Hippocampal formation (tissue), 2 donors: ENCODE data around the gene MSI2.
A peak's percentile ranks its signal among the peaks of the same experiment; 100 is the strongest.

Experiments used
- DNase-seq, 2 donors: peaks; one replicate each; lab custom pipeline; 2025; lab: John Stamatoyannopoulos, UW

Gene MSI2

DNA sequence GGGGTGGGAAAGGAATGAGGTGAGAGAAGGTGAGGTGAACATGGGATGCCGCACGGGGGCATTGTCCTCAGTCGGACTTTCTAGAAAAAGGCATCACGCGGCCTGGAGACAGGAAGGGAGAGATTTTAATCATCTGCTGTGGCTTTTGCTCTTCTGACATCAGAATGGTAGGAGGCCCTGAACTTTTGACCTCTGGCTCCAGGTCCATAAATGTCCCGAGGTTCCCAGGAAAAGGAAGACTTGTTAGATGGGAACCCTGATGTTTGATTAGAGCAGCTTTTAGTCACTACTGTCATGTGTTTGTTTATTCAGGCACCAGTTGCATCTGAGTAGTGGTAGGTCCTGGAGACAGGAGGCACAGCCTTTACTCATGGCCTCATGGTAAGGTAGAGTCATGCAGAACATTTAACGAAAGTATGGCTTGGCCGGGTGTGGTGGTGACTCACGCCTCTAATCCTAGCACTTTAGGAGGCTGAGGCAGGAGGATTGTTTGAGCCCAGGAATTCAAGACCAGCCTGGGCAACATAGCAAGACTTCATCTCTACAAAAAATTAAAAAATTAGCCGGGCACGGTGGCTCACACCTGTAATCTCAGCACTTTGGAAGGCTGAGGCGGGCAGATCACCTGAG lies 203.1 kb downstream of the MSI2 start:
- DNase-seq, result no peak

DNA sequence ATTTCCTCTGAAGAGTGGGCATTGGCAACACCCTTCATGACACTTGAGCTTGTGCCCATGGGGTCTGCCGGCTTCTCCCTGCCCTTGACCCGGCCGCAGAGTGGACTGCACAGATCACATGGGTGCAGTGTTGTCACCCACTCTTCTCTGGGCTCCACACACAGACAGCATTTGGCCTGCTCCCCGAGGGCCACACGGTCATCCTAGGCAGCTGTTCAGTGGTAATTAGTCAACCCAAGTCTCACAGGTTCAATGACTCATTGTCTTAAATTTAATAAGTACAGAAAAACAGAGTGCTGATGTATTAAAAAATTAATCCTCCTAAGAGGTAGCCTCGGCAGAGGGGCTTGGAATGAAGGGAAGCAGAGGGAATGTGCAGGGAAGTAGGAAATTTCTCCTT lies 204.8 kb downstream of the MSI2 start:
- DNase-seq, result no peak

DNA sequence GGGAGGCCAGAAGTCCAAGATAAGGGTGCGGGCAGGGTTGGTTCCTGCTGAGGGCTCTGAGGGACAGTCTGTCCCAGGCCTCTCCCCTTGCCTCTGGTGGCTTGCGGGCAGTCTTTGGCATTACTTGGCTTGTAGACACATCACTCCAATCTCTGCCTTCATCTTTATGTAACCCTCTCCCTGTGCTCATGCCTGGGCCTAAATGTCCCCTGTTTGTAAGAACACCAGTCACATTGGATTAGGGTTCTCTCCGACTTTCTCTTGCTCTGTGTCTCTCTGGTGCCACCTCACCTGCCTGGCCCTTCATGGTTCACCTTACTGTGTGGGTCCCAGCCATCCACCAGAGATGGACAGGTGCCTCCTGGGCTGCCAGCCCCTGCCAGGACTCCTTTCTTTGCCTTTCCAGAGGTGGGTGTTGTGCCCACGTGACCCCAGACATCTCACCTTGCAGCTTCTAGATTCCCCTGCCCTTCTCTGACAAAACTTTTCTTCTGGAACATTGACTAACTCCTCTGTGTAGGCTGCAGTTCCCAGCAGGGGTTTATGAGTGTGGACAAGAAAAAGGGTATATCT lies 205.8 kb downstream of the MSI2 start:
- DNase-seq, result no peak

DNA sequence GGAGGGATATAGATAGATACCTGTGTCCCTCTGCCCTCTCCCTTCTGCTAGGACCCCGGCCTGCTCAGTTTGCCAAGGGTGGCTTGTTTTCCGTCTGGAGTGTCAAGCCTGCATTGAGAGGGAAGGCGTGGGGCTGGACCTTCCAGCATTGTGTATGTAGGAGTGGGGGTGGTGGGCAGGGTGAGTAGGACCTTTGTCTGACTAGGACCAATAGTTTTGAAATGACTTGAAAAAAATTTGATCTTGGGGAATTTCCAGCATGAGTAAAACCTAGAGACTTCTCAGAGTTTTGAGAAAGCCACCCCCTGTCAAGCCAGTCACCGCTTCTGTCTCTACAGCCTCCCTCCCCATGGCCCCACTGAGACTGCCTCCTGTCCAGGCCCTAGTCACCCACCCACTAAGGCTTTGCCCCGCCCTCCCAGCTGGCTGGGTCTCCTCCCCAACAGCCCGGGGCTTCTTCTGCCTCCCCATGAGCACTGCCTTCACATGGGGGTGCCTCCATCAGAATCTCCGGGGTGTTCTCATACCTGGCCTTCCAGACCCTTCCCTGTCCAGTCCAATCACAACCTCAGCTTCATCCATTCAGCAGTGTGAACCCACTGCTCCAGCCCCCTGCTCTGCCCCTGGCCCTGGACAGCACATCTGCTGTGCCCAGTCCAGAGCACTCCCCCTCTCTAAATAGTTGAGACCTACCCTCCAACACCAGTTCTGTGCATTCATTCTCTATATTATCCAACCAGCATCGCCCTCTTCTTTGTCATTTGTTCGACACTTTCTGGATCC lies 207.0 kb downstream of the MSI2 start:
- no peak for DNase-seq

DNA sequence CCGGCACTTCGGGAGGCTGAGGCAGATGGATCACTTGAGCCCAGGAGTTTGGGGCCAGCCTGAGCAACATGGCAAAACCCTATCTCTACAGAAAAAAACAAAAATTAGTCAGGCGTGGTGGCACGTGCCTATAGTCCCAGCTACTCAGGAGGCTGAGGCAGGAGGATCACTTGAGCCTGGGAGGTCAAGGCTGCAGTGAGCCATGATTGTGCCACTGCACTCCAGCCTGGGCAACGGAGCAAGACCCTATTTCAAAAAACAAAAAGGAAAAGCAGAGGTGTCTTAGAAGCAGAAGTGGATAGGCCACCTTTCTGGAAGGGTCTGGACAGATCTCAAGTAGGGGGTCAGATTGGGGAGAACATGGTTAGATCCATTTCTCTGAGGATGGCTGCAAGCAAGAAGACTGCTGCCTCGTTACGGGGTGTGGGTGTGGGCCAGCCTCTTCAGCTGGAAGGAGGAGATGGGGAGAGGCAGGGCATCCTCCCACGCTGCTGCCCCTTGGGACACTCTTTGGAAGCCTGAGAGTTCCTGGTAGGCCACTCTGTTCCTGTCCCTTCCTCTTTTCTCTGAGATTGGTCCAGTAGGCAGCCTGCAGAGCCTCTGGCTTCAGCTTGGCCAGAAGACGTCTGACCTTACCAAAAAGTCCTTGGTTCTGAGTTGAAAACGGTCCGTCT lies 208.0 kb downstream of the MSI2 start:
- DNase-seq, result no peak

DNA sequence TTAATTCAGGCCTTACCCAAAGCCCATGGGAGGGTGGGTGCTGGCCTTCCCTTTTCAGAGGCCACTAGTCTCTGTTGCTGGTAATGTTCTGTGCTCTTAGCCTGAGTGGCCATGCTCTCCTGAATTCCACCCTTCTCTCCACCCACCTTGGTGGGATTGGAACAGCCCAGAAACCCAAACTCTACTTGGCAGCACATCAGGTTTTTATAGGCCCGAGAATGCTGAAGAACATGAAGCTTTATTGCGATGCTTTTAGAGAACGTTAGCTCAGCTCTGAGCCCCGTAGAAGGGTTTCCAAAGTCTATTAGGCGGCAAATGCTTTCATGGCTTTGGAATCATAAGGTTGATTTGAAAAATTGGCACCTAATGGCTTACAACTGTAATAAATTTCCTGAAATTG lies 209.3 kb downstream of the MSI2 start:
- no peak for DNase-seq

DNA sequence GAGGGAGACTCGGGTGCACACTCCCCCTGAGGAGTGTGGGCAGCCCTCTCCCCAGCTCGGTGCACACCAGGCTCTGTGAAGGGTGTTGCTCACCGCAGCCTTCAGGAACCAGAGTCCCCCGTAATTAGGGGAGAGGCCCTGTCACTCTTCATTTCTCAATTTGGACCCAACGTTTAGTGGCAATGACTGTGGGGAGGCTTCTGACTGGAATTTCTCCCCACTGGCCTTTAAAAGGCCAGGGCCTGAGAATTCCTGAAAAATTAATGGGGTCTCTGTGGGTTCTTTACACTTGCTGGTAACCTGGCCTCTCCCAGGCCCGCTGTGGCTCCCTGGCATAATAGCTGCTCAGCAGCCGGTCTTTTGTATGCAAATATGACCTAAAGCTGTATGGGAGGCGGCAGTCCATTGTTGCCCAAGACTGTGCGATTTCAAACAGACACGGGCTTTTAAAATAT lies 209.7 kb downstream of the MSI2 start:
- DNase-seq, result no peak

DNA sequence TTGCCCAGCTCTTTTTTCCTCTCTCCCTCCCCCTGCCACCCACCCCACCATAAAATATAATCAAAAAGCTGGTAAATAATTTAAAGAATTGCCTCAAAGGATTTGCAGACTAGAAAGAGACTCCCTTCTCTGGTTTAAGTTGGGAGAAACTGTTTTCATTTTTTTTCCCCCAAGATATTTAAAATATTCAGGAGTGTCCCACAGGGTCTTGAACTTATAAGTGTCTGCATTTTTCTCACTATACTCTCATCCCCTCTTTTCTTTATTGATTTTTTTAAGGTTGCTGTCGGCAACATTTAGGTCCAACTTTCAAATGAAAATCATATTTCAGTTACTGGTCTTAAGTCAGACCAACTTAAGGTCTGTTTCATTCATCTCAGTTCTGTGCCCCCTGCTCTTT lies 210.2 kb downstream of the MSI2 start:
- no peak for DNase-seq

DNA sequence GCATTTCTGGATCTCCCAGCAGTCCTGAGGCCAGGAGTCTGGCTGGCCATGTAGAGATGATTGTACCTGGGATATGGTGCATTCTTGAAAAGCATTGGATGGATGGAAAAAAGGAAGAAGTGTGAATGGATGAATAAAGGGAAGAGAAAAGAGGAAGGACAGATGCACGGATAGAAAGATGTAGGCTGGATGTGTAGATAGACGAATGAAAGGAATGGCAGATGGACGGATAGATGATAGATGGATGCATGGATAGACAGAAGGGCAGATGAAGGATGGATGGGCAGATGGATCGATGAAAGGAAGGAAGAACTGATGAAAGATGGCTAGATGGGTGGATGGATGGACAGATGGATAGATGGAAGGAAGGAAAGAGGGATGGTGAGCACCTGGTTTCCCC lies 210.9 kb downstream of the MSI2 start:
- DNase-seq, result no peak

DNA sequence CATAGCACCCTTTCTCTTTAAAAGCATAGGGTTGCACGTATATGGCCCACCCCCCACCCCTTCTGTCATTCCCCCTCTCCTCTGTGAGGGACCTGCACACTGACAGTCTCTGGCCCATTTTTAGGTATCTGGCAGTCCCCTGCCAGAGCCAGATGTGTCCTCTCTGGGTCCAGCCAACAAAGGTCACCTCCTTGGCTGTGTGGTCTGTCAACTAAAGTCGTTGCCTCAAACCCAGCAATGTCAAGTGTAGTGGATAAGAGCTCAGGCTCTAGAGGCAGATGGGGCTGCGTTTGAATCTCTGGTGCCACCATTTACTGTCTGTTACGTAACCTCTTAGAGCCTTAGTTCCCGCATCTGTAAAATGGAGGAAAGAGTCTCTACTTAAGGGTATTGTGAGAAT lies 211.5 kb downstream of the MSI2 start:
- no peak for DNase-seq

DNA sequence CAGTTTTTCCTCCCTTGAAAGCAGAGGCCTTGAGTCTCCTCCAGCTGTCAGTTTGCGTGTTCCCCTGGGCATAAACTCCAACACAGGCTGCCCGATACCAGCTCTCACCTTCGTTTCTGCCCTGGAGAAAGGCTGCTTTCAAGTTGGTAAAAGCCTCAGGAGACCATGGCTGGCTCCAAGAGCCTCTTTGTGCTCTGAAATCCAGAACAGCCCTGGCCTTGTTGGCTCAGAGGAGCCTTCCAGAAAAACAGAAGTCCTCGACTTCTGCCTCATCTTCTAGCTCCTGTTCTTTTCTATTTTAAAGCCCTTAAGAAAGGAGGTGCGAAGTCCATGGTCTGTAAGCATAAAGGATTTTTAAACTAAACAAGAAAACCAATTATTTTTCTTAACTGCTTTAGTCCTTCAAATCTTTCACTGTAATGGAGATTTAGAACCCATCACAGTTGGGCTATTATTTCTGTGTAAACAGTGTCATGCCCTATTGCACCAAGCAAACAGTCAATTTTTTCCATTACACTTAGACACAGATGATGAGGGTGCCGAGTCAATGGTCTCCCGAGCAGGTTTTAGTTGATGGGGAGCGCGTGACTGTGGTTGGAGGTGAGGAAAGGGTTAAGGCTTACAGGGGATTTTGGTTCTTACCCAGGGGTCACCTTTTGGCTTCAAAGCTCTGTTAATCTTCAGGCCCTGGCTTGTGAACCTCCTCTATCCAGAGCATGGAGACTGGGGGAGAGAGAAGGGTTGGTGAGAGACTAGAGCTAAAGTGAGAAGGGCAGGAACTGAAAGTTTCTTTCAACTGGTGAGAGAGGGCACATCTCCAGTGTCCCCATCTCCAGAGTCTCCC lies 212.8 kb downstream of the MSI2 start:
- DNase-seq, result no peak

DNA sequence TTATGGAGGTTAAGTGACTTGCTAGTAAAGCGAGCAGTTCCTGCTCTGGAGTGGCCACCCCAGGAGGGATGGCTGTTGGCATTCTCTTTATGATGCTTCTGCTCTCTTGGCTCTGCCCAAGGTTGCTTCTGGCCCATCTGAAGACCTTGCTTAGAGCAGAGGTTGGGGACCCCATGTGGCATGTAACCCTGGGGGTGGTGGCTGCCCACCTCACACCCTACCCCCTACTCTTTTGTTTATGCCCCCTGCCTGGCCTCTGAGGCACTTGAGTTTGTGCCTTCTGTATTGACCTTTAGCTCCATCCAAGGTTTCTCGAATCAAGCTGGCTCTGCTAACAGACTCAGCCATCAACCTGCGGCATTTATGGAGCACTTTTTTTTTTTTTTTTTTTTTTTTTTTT lies 214.6 kb downstream of the MSI2 start:
- no peak for DNase-seq

DNA sequence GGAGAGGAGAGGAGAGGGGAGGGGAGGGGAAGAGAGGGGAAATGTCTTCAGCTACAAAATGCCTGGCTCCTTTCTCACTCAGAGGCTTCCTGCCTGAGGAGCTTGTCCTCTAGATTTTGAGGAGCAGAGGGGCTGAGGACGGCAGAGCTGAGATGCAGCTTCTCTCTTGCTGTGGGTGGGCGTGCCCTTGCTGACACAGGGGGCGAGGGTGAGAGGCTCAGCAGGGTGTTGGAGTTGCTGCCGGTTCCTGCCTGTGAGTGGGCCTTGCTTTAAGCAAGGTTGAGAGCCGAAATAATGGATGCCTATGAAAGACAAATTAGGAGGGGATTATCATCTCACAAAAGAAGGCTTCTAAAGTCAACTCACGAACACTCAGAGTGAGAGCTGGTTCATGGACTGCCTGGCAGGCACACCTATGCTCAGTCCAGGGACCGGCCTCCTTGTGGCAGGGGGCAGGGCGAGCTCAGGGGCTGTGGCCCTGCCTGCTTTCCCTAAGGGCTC lies 215.6 kb downstream of the MSI2 start:
- no peak for DNase-seq

DNA sequence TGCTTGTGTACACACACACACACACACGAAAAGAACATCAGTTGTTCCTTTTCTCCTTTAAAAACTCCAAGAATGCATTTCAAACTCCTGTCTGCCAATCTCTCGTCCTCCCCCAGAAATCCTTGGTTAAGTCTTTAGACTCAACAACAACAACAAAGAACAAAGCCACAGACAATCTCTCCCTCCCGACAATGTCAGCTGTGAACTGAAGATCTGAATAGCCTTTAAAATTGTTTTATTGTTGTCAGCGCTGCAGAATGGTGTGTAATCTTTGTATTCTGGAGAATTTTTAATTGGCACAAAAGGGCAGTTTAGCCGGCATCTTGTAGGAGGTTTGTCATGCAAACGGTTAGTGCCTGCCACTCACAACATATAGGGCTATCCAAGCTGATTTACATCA lies 219.5 kb downstream of the MSI2 start:
- peak in 1 of 2 donors; percentile 41 for DNase-seq

DNA sequence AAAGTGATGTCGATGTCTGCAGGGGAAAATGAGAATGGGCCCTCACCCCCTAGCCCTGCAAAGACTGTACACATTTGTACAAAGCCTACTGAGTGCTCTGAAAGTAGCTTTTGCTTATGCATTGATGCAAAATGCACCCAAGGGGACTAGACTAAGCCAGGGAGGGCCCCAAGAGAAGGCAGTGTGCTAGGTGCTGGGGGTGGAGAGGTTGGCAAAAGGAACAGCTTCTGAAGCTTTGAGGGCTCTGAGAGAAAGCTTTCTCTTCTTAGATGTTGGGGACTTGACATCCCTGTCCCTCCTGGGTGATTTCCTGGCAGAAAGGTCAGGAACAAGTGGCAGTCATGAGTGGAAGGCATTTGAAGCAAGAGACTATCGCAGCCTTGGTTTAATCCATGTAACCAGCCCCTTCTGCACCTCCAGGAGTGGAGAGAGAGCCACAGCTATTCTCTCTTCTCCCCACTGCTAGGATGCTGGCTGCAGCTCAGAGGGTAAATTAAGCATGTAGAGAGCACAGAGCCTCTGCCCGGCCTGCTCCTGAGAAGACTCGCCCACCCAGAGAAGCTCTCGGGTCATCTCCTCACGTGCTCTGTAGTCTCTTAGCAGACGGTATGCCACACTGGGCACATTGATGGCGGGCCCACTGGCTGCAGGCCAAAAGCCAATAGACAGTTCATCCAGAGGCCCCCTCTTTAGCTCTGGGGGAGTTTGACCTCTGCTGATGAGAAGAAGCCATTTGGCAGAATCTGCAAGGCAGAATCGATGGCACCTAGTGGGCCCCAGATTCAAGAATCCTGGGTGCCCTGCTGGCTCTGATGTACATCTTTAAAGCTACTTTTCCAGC lies 221.4 kb downstream of the MSI2 start:
- DNase-seq, result no peak

DNA sequence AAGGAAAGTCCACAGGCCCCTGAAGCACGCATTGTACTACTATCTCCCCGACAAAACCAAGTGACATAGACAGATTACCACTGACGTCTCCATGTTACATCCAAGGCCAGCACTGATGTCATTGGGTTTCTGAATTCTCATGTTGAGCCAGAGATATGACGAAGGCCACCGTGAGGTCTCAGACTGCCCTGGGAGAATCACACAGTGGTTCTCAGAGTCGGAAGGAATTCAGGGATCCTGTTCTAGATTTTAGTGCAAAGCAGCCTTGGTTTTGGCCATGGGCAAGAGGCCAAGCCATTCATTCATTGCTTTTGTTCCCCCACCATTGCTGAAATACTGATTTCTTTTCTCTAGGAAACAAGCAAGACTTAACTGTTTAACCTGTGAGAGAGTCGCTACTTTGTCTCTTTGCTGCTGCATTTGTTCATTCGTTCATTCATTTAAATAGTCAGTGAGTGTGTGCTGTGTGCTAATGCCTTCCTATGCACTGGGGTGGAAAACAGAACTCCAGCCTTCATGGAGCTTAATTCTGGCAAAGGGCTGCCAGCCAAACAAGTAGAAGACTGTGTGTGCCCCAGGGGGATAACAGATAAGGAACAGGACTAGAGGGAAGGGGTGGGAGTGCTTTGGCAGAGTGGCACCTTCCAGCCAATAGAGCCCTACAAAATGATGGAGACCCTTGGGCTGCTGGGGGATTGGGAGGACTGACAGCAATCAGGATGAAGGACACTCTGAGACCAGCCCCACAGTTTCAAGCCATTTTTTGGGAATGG lies 222.3 kb downstream of the MSI2 start:
- no peak for DNase-seq

DNA sequence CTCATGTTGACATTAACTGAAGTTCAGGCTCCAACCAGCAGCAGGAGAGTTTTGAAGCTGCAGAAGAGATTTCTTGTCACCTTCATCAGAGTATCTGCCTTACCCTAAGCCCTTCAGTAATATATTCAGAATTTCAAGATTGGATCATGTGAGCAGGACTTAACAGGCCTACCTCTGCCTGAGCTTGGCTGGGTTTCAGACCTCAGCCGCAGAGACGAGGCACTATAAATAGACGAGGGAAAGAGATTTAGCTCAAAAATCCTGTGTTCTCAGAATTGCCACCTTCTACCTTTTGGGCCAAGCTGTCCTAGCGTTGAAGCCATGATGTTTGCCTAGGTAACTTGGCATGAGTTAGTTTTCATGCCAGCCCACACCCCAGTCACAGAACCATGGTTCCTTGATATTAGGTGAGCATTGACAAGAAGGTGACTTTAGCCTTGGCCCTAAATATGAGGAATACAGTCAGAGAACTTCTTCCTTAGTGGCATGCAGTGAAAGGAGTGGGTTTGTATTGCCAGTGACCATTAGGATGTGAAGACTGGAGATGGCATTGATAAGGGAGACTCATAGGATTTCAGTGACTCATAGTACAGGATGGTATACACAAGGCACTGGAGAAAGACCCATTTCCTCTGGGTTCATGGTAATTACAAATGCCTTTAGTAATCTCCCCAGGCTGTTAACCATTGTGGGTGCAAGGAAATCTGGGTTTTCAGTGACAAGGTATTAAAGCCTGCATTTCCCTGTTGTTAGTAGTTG lies 224.3 kb downstream of the MSI2 start:
- no peak for DNase-seq

DNA sequence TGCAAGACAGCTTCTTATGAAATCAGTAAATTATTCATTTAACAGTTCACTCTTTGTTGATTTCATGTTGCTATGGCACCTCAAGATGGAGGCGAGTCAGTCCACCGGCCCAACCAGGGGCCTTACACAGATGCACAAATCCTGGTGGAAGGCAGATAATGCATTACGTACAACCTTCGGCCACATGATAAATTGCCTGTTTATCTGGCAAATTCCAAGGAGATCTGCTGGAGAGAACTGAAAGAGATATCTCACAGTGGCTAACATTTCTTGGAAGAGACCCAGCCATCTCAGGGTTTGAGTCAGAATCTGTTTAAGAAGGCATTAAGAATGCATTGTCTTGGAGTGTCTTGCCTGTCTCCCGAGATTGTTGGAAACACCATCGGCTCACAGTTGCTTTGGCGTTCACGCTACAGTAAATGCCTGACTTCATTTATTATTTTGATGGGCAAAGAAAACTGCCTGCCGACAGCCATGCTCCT lies 225.6 kb downstream of the MSI2 start:
- no peak for DNase-seq

DNA sequence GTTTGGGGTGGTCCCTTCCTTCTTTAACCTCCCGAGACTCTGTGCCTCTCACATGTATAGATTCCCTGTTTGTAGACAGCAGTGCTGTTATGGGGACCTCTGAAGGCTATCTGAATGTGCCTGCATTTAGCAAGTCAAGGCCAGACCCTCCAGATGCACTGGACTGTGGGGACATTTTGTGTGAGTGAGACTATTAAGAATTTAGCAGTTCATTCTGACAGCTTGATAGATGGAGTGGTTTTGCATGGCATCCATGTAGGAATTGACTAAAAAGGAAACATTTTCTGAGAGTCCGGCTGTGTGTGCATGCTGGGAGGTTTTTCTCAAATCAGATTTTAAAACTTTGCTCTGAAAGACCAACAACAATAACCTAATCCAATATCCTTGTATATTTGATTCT lies 226.3 kb downstream of the MSI2 start:
- no peak for DNase-seq
